Effector memory CD8-positive, alpha-beta T cell (primary cell): Measurements from ENCODE around the gene OTOL1.
"Not testable (repeated sequence)": the region's sequence is repeated elsewhere in the genome, so short reads cannot be mapped to it uniquely, and the experiment has no call there.

Source experiments
- ATAC-seq: fragments of 150-1000 bp; cut with Tn5 transposase; replicated peaks from 2 replicates; pipeline ENCODE4 v1.10.0; 2021; ENCODE audit warnings: mild to moderate bottlenecking, moderate library complexity
- DNase-seq, 3 experiments: peaks; one replicate each; pipeline ENCODE4 v3.0.0; 2021
- H3K27ac Mint-ChIP-seq, 2 donors: one replicate each; pipeline ENCODE4 v1.8.0; 2022; ENCODE audit warnings: mild to moderate bottlenecking in 2 of 2, mixed read lengths in 2 of 2, moderate library complexity in 2 of 2
- H3K27me3 Mint-ChIP-seq, 2 donors: one replicate each; pipeline ENCODE4 v1.8.0; 2022; ENCODE audit warnings: mixed read lengths in 2 of 2
- H3K36me3 Mint-ChIP-seq: one replicate; pipeline ENCODE4 v1.8.0; 2022; ENCODE audit warnings: mild to moderate bottlenecking, moderate library complexity, mixed read lengths; ENCODE audit not compliant: insufficient read depth
- H3K4me1 Mint-ChIP-seq, 2 donors: one replicate each; pipeline ENCODE4 v1.8.0; 2022; ENCODE audit warnings: low read depth in 2 of 2, mixed read lengths in 2 of 2
- H3K4me3 Mint-ChIP-seq, 2 donors: one replicate each; pipeline ENCODE4 v1.8.0; 2022; ENCODE audit warnings: mild to moderate bottlenecking in 2 of 2, mixed read lengths in 2 of 2, moderate library complexity in 2 of 2
- H3K9me3 Mint-ChIP-seq, 2 donors: one replicate each; pipeline ENCODE4 v1.8.0; 2022; ENCODE audit warnings: mixed read lengths in 2 of 2
- total RNA-seq, 9 experiments: gene quantifications; one replicate each; lab custom pipeline; 2026; lab: John Stamatoyannopoulos, UW

The OTOL1 gene
- total RNA-seq = 0 to 0.11 (median 0) reads per million in 9 experiments

- DNase-seq = no peak
- Mint-ChIP-seq H3K4me3 (no peak within 1 kb of the TSS), H3K27me3 (peaks cover 22 to 26% of the 10 kb centered on the region in 2 donors), H3K27ac (no peak within 1 kb of the TSS), H3K36me3 (no peaks in the 10 kb centered on the region), H3K9me3 (no peaks in the 10 kb centered on the region), H3K4me1 (no peaks in the 10 kb centered on the region)
- ATAC-seq = no peak
Observed at GRCh38 chr3:161496508-161496907, at the start of gene OTOL1. Gene OTOL1 (plus strand): TSS chr3:161496808. CDS start chr3:161496808, 0 bp downstream.

GRCh38 chr3:161449785-161450184 lies 46.8 kb upstream of the OTOL1 start:
- no peak for ATAC-seq
- Mint-ChIP-seq H3K27me3 (peaks cover 17 to 23% of the 10 kb centered on the region in 2 donors), H3K4me1 (no peaks in the 10 kb centered on the region), H3K9me3 (no peaks in the 10 kb centered on the region), H3K27ac (no peak overlapping the region), H3K36me3 (no peaks in the 10 kb centered on the region), H3K4me3 (no peak overlapping the region)
- DNase-seq = no peak

GRCh38 chr3:161452179-161452578 lies 44.4 kb upstream of the OTOL1 start:
- Mint-ChIP-seq H3K4me3 (no peak overlapping the region), H3K4me1 (no peaks in the 10 kb centered on the region), H3K36me3 (no peaks in the 10 kb centered on the region), H3K9me3 (no peaks in the 10 kb centered on the region), H3K27ac (no peak overlapping the region), H3K27me3 (peaks cover 3 to 6% of the 10 kb centered on the region in 2 donors)
- DNase-seq (no peak), ATAC-seq (no peak)

GRCh38 chr3:161454615-161455014 lies 42.0 kb upstream of the OTOL1 start:
- no peaks in the 10 kb centered on the region for H3K4me1 Mint-ChIP-seq
- no peak overlapping the region for H3K27ac Mint-ChIP-seq
- no peak for DNase-seq
- H3K27me3 Mint-ChIP-seq = peaks cover 0 to 6% of the 10 kb centered on the region in 2 donors
- no peak for ATAC-seq
- no peak overlapping the region for H3K4me3 Mint-ChIP-seq
- no peaks in the 10 kb centered on the region for H3K9me3 Mint-ChIP-seq
- H3K36me3 Mint-ChIP-seq = no peaks in the 10 kb centered on the region

GRCh38 chr3:161455962-161456361 lies 40.6 kb upstream of the OTOL1 start:
- H3K27me3 Mint-ChIP-seq = peaks cover 0 to 6% of the 10 kb centered on the region in 2 donors
- H3K27ac Mint-ChIP-seq = no peak overlapping the region
- H3K9me3 Mint-ChIP-seq = no peaks in the 10 kb centered on the region
- DNase-seq = no peak
- no peaks in the 10 kb centered on the region for H3K36me3 Mint-ChIP-seq
- ATAC-seq = no peak
- no peak overlapping the region for H3K4me3 Mint-ChIP-seq
- H3K4me1 Mint-ChIP-seq = no peaks in the 10 kb centered on the region

GRCh38 chr3:161462138-161462537 lies 34.5 kb upstream of the OTOL1 start:
- Mint-ChIP-seq H3K4me3 (no peak overlapping the region), H3K36me3 (peaks cover 3% of the 10 kb centered on the region), H3K27ac (no peak overlapping the region), H3K4me1 (no peaks in the 10 kb centered on the region), H3K27me3 (peaks cover 6 to 12% of the 10 kb centered on the region in 2 donors), H3K9me3 (peaks cover 5 to 17% of the 10 kb centered on the region in 2 donors)
- ATAC-seq (no peak), DNase-seq (no peak)

GRCh38 chr3:161471211-161471610 lies 25.4 kb upstream of the OTOL1 start:
- H3K27me3 Mint-ChIP-seq = peaks cover 6 to 16% of the 10 kb centered on the region in 2 donors
- H3K4me1 Mint-ChIP-seq = no peaks in the 10 kb centered on the region
- H3K36me3 Mint-ChIP-seq = no peaks in the 10 kb centered on the region

GRCh38 chr3:161474139-161474538 lies 22.5 kb upstream of the OTOL1 start:
- H3K36me3 Mint-ChIP-seq = no peaks in the 10 kb centered on the region
- H3K27ac Mint-ChIP-seq = no peak overlapping the region
- ATAC-seq (no peak), DNase-seq (no peak)
- H3K27me3 Mint-ChIP-seq = peaks cover 6 to 16% of the 10 kb centered on the region in 2 donors
- no peaks in the 10 kb centered on the region for H3K4me1 Mint-ChIP-seq
- no peak overlapping the region for H3K4me3 Mint-ChIP-seq
- peaks cover 0 to 2% of the 10 kb centered on the region in 2 donors for H3K9me3 Mint-ChIP-seq

More at GRCh38 chr3:161471211-161471610, 25.4 kb upstream of the OTOL1 start:
- H3K9me3 Mint-ChIP-seq = peaks cover 0 to 2% of the 10 kb centered on the region in 2 donors
- H3K27ac Mint-ChIP-seq = no peak overlapping the region
- no peak for DNase-seq
- no peak for ATAC-seq
- no peak overlapping the region for H3K4me3 Mint-ChIP-seq

GRCh38 chr3:161474741-161475140 lies 21.9 kb upstream of the OTOL1 start:
- peaks cover 0 to 3% of the 10 kb centered on the region in 2 donors for H3K9me3 Mint-ChIP-seq
- H3K4me1 Mint-ChIP-seq = no peaks in the 10 kb centered on the region
- ATAC-seq (no peak), DNase-seq (no peak)
- H3K36me3 Mint-ChIP-seq = no peaks in the 10 kb centered on the region
- H3K27ac Mint-ChIP-seq = no peak overlapping the region
- H3K4me3 Mint-ChIP-seq = no peak overlapping the region
- peaks cover 10 to 16% of the 10 kb centered on the region in 2 donors for H3K27me3 Mint-ChIP-seq

GRCh38 chr3:161475206-161475605 lies 21.4 kb upstream of the OTOL1 start:
- Mint-ChIP-seq H3K9me3 (peaks cover 0 to 3% of the 10 kb centered on the region in 2 donors), H3K27ac (no peak overlapping the region), H3K4me3 (no peak overlapping the region), H3K36me3 (no peaks in the 10 kb centered on the region), H3K27me3 (peaks cover 12 to 20% of the 10 kb centered on the region in 2 donors), H3K4me1 (no peaks in the 10 kb centered on the region)
- DNase-seq = no peak
- ATAC-seq = no peak

GRCh38 chr3:161475905-161476304 lies 20.7 kb upstream of the OTOL1 start:
- H3K27me3 Mint-ChIP-seq = peaks cover 12 to 25% of the 10 kb centered on the region in 2 donors
- no peak overlapping the region for H3K27ac Mint-ChIP-seq
- no peak overlapping the region for H3K4me3 Mint-ChIP-seq
- ATAC-seq (no peak), DNase-seq (no peak)
- no peaks in the 10 kb centered on the region for H3K36me3 Mint-ChIP-seq
- peaks cover 0 to 3% of the 10 kb centered on the region in 2 donors for H3K9me3 Mint-ChIP-seq
- no peaks in the 10 kb centered on the region for H3K4me1 Mint-ChIP-seq

GRCh38 chr3:161484226-161484625 lies 12.4 kb upstream of the OTOL1 start:
- peaks cover 28 to 39% of the 10 kb centered on the region in 2 donors for H3K27me3 Mint-ChIP-seq
- no peaks in the 10 kb centered on the region for H3K36me3 Mint-ChIP-seq
- DNase-seq (no peak), ATAC-seq (no peak)
- H3K4me3 Mint-ChIP-seq = no peak overlapping the region
- H3K27ac Mint-ChIP-seq = no peak overlapping the region
- H3K4me1 Mint-ChIP-seq = no peaks in the 10 kb centered on the region
- peaks cover 0 to 2% of the 10 kb centered on the region in 2 donors for H3K9me3 Mint-ChIP-seq

- not testable (repeated sequence) for H3K36me3 Mint-ChIP-seq, H3K27ac Mint-ChIP-seq, DNase-seq, ATAC-seq, H3K4me3 Mint-ChIP-seq, H3K4me1 Mint-ChIP-seq, H3K9me3 Mint-ChIP-seq
- H3K27me3 Mint-ChIP-seq = peaks cover 13 to 27% of the 10 kb centered on the region in 2 donors
Observed at GRCh38 chr3:161488284-161488683, 8.3 kb upstream of the OTOL1 start.

GRCh38 chr3:161489395-161489794 lies 7.2 kb upstream of the OTOL1 start:
- DNase-seq = no peak
- Mint-ChIP-seq H3K27ac (no peak overlapping the region), H3K9me3 (no peaks in the 10 kb centered on the region), H3K36me3 (no peaks in the 10 kb centered on the region), H3K4me3 (no peak overlapping the region), H3K4me1 (no peaks in the 10 kb centered on the region), H3K27me3 (peaks cover 15 to 27% of the 10 kb centered on the region in 2 donors)
- ATAC-seq = no peak
